Spleen (tissue), 11 donors: Measurements from ENCODE around the gene SGTA. TPM values are rescaled to one million over a fixed set of nuclear protein-coding genes. Genes with fewer than 3 reads are reported as not detected.

Experiments
- DNase-seq: peaks from one replicate; pipeline ENCODE4 v3.0.0-alpha.2; 2020
- H3K27ac ChIP-seq, 8 donors: fragments of 200-600 bp; sonication (generic) in 7 of 8; 1 replicate in 4 of 8; 2 replicates in 4 of 8; pipeline versions ENCODE4 v1.5.0 to v1.8.0; 2016 to 2021; ENCODE audit warnings: inconsistent platforms in 4 of 8, mild to moderate bottlenecking in 4 of 8, moderate library complexity in 1 of 8
- H3K27me3 ChIP-seq, 7 donors: fragments of 200-600 bp; sonication (generic) in 6 of 7; replicated peaks in 1 of 7; 1 replicate in 4 of 7; 2 replicates in 3 of 7; pipeline versions ENCODE4 v1.5.0 to v1.8.0; 2016 to 2021; ENCODE audit warnings: inconsistent platforms in 3 of 7, mild to moderate bottlenecking in 1 of 7
- H3K36me3 ChIP-seq, 6 donors: fragments of 200-600 bp; sonication (generic) in 5 of 6; 1 replicate in 4 of 6; 2 replicates in 2 of 6; pipeline versions ENCODE4 v1.5.0 to v1.8.0; 2016 to 2021; ENCODE audit warnings: inconsistent platforms in 2 of 6
- H3K4me1 ChIP-seq, 6 donors: fragments of 200-600 bp; sonication (generic) in 5 of 6; 1 replicate in 3 of 6; 2 replicates in 3 of 6; pipeline versions ENCODE4 v1.5.0 to v1.8.0; 2016 to 2021; ENCODE audit warnings: inconsistent platforms in 3 of 6
- H3K4me3 ChIP-seq, 8 donors: fragments of 200-600 bp; sonication (generic) in 7 of 8; 1 replicate in 4 of 8; 2 replicates in 4 of 8; pipeline versions ENCODE4 v1.5.0 to v1.8.0; 2016 to 2021; ENCODE audit warnings: inconsistent platforms in 4 of 8, mild to moderate bottlenecking in 4 of 8, moderate library complexity in 2 of 8
- H3K9me3 ChIP-seq, 8 donors: fragments of 200-600 bp; sonication (generic) in 7 of 8; 1 replicate in 4 of 8; 2 replicates in 4 of 8; pipeline versions ENCODE4 v1.5.0 to v1.8.0; 2016 to 2021; ENCODE audit warnings: inconsistent platforms in 4 of 8
- POLR2A ChIP-seq, 3 donors: fragments of 450-650 bp; IDR thresholded peaks; one replicate each; pipeline ENCODE4 v1.5.1; 2017; ENCODE audit warnings: antibody characterized with exemption in 3 of 3, mild to moderate bottlenecking in 1 of 3
- POLR2AphosphoS5 ChIP-seq, 3 donors: sonication (generic); formaldehyde crosslinking; IDR thresholded peaks; one replicate each; pipeline ENCODE4 v1.5.1; 2017; ENCODE audit warnings: antibody characterized with exemption in 3 of 3
- WGBS, 5 donors: extraction: QIAGEN DNeasy Blood & Tissue Kit in 3 of 5; methylation state at CpG; one replicate each; pipeline versions ENCODE4 v1.1.5 to v1.1.7; 2013 to 2018; 5-methylcytosine and 5-hydroxymethylcytosine counted together
- intact Hi-C: fragments of 100-400 bp; cut with DNase I; formaldehyde crosslinking; loops from one replicate; pipeline ENCODE4 v1.15.0; 2023; ENCODE audit warnings: low total_unique reads
- polyA plus RNA-seq, 3 donors: library from polyadenylated mRNA; stranded (reverse); fragments of 200-250 nt; gene quantifications; one replicate each; pipeline ENCODE4 v1.2.1, GENCODE V29; 2013
- total RNA-seq, 7 donors: library from RNA; depleted of rRNA in 3 of 7; stranded (reverse); fragments of >200 nt in 3 of 7; fragmentation: NEBNext Ultra II Directional in 4 of 7; extraction: Animal tissue kit (Norgen Biotek cat#: 25700) in 4 of 7; gene quantifications; one replicate each; pipeline versions ENCODE4 v1.1.0 to v1.2.1, GENCODE V29; 2016 to 2021
- TF ChIP-seq, protein P1 (sequence below), 11 experiments: fragments of 200-600 bp in 7 of 11; fragments of 450-650 bp in 4 of 11; sonication (generic) in 4 of 11; IDR thresholded peaks in 8 of 11; conservative IDR thresholded peaks in 3 of 11; 1 replicate in 7 of 11; 2 replicates in 4 of 11; pipeline versions ENCODE4 v1.4.0 to v1.8.0; 2016 to 2021; ENCODE audit warnings: antibody characterized with exemption in 11 of 11, inconsistent platforms in 4 of 11, mild to moderate bottlenecking in 1 of 11
- donor health status: healthy with polysubstance abuse.
- donor health status: DM: no; HTN: no; CAD: no; lungs with moderate emphysema.
- donor health status: DM: no; HTN: no; CAD: no.
- donor health status: Bipolar disorder and iron deficiency.
- donor health status: healthy.
- donor health status: DM: no; HTN: no; CAD: no.
- donor health status: DM: yes; HTN: yes; CAD: no.

The SGTA gene
- total and polyA plus RNA-seq, 10 donors: 36.5 to 63.0 (median 45.2) TPM

DNA sequence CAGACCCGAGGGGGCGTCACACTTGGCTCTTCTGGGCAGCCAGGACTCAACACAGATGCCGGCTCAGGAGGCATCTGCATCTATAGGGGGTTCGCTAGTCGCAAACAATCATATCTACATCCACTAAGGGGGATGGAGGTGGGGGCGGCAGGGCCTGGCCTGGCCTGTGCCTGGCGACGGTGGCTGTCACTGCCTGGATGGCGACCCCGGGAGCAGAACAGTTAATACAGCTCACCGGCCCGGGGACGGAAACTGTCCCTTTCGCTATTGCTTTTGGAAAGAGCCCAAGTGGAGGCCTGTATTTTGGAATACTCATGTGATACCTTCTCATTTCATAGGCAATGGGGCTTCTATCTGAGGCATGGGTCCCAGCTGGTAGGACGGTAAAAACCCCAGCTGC lies 17.7 kb downstream of the SGTA start:
- Histone ChIP-seq H3K27me3 (no peaks in the 10 kb centered on the region), H3K4me1 (peaks cover 3 to 36% (median 11%) of the 10 kb centered on the region in 6 donors), H3K36me3 (peaks cover 0 to 92% (median 80%) of the 10 kb centered on the region in 6 donors), H3K27ac (no peak overlapping the region), H3K9me3 (no peaks in the 10 kb centered on the region), H3K4me3 (no peak overlapping the region)
- WGBS, 5 donors: 92 to 97% (median 94%) methylated on average over 7 to 15 of the region's 15 CpGs
- TF ChIP-seq, protein P1, sequence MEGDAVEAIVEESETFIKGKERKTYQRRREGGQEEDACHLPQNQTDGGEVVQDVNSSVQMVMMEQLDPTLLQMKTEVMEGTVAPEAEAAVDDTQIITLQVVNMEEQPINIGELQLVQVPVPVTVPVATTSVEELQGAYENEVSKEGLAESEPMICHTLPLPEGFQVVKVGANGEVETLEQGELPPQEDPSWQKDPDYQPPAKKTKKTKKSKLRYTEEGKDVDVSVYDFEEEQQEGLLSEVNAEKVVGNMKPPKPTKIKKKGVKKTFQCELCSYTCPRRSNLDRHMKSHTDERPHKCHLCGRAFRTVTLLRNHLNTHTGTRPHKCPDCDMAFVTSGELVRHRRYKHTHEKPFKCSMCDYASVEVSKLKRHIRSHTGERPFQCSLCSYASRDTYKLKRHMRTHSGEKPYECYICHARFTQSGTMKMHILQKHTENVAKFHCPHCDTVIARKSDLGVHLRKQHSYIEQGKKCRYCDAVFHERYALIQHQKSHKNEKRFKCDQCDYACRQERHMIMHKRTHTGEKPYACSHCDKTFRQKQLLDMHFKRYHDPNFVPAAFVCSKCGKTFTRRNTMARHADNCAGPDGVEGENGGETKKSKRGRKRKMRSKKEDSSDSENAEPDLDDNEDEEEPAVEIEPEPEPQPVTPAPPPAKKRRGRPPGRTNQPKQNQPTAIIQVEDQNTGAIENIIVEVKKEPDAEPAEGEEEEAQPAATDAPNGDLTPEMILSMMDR (IDR thresholded peaks at IDR 0.05 in 8 of 11, conservative IDR thresholded peaks at IDR 0.05 in 3 of 11): no peak
- no peak for TF ChIP-seq POLR2A (IDR thresholded peaks at IDR 0.05)
- TF ChIP-seq POLR2AphosphoS5 (IDR thresholded peaks at IDR 0.05): no peak
- intact Hi-C loops: no loop called here
- no peak for DNase-seq

DNA sequence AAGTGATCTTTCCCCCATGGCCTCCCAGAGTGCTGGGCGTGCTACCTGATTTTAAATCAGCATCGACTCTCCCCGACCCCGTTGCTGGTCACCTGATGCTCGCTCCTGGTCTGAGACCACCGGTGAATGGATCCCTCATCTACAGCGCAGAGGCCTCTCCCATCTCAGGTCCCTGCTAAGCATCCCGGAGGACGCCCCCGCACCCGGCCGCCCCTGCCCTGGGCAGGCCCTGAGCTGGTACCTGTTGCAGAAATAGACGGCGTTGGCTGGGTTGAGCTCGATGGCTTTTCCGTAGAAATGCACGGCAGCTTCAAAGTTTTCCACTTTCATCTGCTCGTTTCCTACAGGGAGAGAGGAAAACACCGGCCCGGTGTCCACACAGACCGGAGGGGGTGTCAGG lies 18.1 kb downstream of the SGTA start:
- H3K4me3 ChIP-seq: no peak overlapping the region
- TF ChIP-seq POLR2A (IDR thresholded peaks at IDR 0.05): no peak
- TF ChIP-seq, protein P1 (IDR thresholded peaks at IDR 0.05 in 8 of 11, conservative IDR thresholded peaks at IDR 0.05 in 3 of 11): no peak
- TF ChIP-seq POLR2AphosphoS5 (IDR thresholded peaks at IDR 0.05): no peak
- H3K27me3 ChIP-seq: no peaks in the 10 kb centered on the region
- no peak for DNase-seq
- WGBS, 5 donors: 93 to 98% (median 97%) methylated on average over 21 of the region's 21 CpGs
- no peak overlapping the region for H3K27ac ChIP-seq
- peaks cover 0 to 32% (median 7%) of the 10 kb centered on the region in 6 donors for H3K4me1 ChIP-seq
- H3K9me3 ChIP-seq: no peaks in the 10 kb centered on the region
- intact Hi-C loops: no loop called here
- H3K36me3 ChIP-seq: peaks cover 0 to 94% (median 84%) of the 10 kb centered on the region in 6 donors

DNA sequence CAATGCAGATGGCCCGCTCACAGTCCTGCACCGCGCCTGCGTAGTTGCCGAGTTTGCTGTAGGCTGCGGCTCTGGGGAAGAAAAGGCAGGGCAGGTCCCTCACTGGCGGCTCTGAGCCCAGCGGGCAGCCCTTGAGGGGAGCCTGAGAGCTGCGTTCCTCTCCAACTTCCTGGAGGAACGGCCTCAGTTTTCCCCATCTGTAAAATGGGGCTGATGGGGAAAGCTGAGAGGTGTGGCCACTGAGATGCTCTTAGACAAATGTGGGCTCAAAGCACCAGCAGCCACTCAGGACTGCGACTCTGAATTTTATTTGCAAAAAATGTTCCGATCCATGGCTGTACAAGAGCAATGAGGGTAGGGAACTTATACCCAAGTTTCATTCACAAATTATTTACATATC lies 19.4 kb downstream of the SGTA start:
- TF ChIP-seq POLR2A (IDR thresholded peaks at IDR 0.05): no peak
- no peak for TF ChIP-seq POLR2AphosphoS5 (IDR thresholded peaks at IDR 0.05)
- TF ChIP-seq, protein P1 (IDR thresholded peaks at IDR 0.05 in 8 of 11, conservative IDR thresholded peaks at IDR 0.05 in 3 of 11): no peak
- peaks cover 0 to 100% (median 93%) of the 10 kb centered on the region in 6 donors for H3K36me3 ChIP-seq
- no peak for DNase-seq
- no peaks in the 10 kb centered on the region for H3K27me3 ChIP-seq
- no peaks in the 10 kb centered on the region for H3K9me3 ChIP-seq
- intact Hi-C loops: no loop called here
- H3K4me1 ChIP-seq: peaks cover 0 to 22% (median 2%) of the 10 kb centered on the region in 6 donors
- 93 to 96% (median 94%) methylated on average over 10 to 12 of the region's 12 CpGs for WGBS, 5 donors
- peak overlapping the region in 4 of 8 donors; percentile 56 to 72 (median 67) for H3K27ac ChIP-seq
- no peak overlapping the region for H3K4me3 ChIP-seq

DNA sequence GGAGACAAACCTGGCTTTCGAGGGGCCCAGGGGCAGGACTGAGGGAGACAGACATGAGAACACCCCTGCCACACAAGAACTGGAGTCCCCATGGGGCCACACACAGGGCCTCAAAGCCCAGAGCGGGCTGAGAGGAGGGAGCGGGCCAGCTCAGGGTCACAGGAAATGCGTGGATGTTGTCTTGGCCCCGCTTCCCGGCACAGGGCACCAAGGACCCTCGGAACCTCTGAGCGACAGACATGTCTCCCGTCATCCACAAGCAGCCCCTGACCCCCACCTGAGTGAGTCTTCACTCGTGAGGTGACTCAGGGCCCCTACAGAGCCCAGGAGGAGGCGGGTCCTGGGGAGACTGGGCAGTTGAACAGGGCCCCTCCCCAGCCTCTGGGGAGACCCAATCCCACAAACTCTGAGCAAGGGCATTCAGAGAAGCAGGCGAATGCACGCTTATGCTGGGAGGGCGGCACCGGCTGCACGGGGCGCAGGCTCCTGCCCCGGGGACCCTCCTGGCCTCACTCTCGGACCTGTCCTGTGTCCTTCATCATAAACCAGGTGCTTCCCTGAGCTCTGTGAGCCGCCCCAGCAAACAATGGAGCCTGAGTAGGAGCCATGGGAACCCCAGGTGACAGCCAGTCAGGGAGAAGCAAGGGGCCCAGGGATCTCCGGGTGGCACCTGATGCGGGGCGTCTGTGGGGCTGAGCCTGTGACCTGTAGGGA lies 20.1 kb downstream of the SGTA start:
- Histone ChIP-seq H3K27me3 (no peaks in the 10 kb centered on the region), H3K9me3 (no peaks in the 10 kb centered on the region), H3K4me3 (no peak overlapping the region), H3K4me1 (peaks cover 0 to 16% (median 2%) of the 10 kb centered on the region in 6 donors), H3K27ac (peak overlapping the region in 7 of 8 donors; percentile 41 to 72 (median 56)), H3K36me3 (peaks cover 0 to 100% (median 89%) of the 10 kb centered on the region in 6 donors)
- DNase-seq: no peak
- intact Hi-C loops: no loop called here
- 79 to 92% (median 84%) methylated on average over 14 to 23 of the region's 23 CpGs for WGBS, 5 donors
- TF ChIP-seq POLR2A (IDR thresholded peaks at IDR 0.05): no peak
- TF ChIP-seq POLR2AphosphoS5 (IDR thresholded peaks at IDR 0.05): peak in 2 of 3 donors; percentile 64 to 67
